GM12878 (cell line): ENCODE measurements around the gene MIOS. TPM values are rescaled to one million over a fixed set of nuclear protein-coding genes. Genes with fewer than 3 reads are reported as not detected.

Experiments
- ATAC-seq: fragments of 200-7000 bp; cut with Tn5 transposase; 3 replicates; pipeline ENCODE4 v1.9.1; 2020; ENCODE audit warnings: mild to moderate bottlenecking, moderate library complexity
- BruUV-seq: library from RNA; stranded (reverse); fragments of 400-500 nt; replicated peaks from 2 replicates; lab custom pipeline; 2021; lab: Mats Ljungman, UMichigan
- CTCF ChIA-PET: fragments of 300-600 bp; sonication (Branson Sonifier 250); formaldehyde crosslinking; extraction: SDS; loops from one replicate; lab custom pipeline; 2021; ENCODE audit warnings: inconsistent platforms; lab: Yijun Ruan, JAX
- POLR2A ChIA-PET: fragments of 350-600 bp; formaldehyde crosslinking; extraction: SDS; loops from one replicate; lab custom pipeline; 2021; ENCODE audit warnings: inconsistent platforms; lab: Charles Lee
- RAD21 ChIA-PET: fragments of 300-600 bp; sonication (Branson Sonifier 250); formaldehyde crosslinking; loops from one replicate; lab custom pipeline; 2023; ENCODE audit warnings: antibody characterized with exemption; ENCODE audit not compliant: unreplicated experiment; lab: Charles Lee
- SMC1A ChIA-PET: fragments of 300-600 bp; sonication (Branson Sonifier 250); formaldehyde crosslinking; loops from one replicate; lab custom pipeline; 2023; ENCODE audit not compliant: unreplicated experiment, uncharacterized antibody; lab: Charles Lee
- DNase-seq: peaks from one replicate; pipeline ENCODE4 v3.0.0-alpha.2; 2011; ENCODE audit warnings: low read depth, low spot score
- FAIRE-seq: peaks from 3 replicates; lab custom pipeline; 2011; peaks lifted over from hg19 to GRCh38; lab: Jason Lieb, UNC
- H2AFZ ChIP-seq: 2 replicates; pipeline ENCODE4 v1.6.0; 2011; ENCODE audit warnings: low read depth, low read length, control low read depth; ENCODE audit not compliant: control insufficient read depth
- H3K27ac ChIP-seq: 2 replicates; pipeline ENCODE4 v1.5.1; 2011; ENCODE audit warnings: control low read depth; ENCODE audit not compliant: control insufficient read depth, insufficient read depth
- H3K27me3 ChIP-seq, 2 experiments: replicated peaks in 1 of 2; 2 replicates each; pipeline versions ENCODE4 v1.6.0 to v1.6.1; 2011; ENCODE audit warnings: low read length in 1 of 2; ENCODE audit not compliant: control insufficient read depth in 2 of 2, insufficient read depth in 2 of 2
- H3K36me3 ChIP-seq, 2 experiments: 2 replicates each; pipeline ENCODE4 v1.5.1; 2011; ENCODE audit warnings: low read length in 1 of 2; ENCODE audit not compliant: control insufficient read depth in 2 of 2, insufficient read depth in 2 of 2
- H3K4me1 ChIP-seq: 2 replicates; pipeline ENCODE4 v1.6.1; 2011; ENCODE audit warnings: mild to moderate bottlenecking, low read length, moderate library complexity, mixed read lengths; ENCODE audit not compliant: control insufficient read depth, insufficient read depth
- H3K4me2 ChIP-seq: 2 replicates; pipeline ENCODE4 v1.6.0; 2011; ENCODE audit warnings: control low read depth; ENCODE audit not compliant: control insufficient read depth, insufficient read depth
- H3K4me3 ChIP-seq: fragments of 200-600 bp; sonication (generic); 2 replicates; pipeline ENCODE4 v1.5.1; 2016
- H3K79me2 ChIP-seq: 2 replicates; pipeline ENCODE4 v1.6.0; 2011; ENCODE audit warnings: low read length; ENCODE audit not compliant: control insufficient read depth, insufficient read depth
- H3K9ac ChIP-seq: 2 replicates; pipeline ENCODE4 v1.8.0; 2011; ENCODE audit warnings: low read length, control low read depth, mixed read lengths; ENCODE audit not compliant: control insufficient read depth, insufficient read depth
- H3K9me3 ChIP-seq: replicated peaks from 3 replicates; pipeline ENCODE4 v1.5.1; 2011; ENCODE audit warnings: mild to moderate bottlenecking, low read length; ENCODE audit not compliant: control insufficient read depth, insufficient read depth
- H4K20me1 ChIP-seq: 2 replicates; pipeline ENCODE4 v1.6.0; 2011; ENCODE audit not compliant: control insufficient read depth, insufficient read depth
- ASH2L ChIP-seq: fragments of 300-600, 200-600 bp; sonication (generic); IDR thresholded peaks from 2 replicates; pipeline ENCODE4 v1.6.1; 2017; ENCODE audit warnings: low read depth, mild to moderate bottlenecking, borderline replicate concordance
- BCL11A ChIP-seq: IDR thresholded peaks from 2 replicates; pipeline ENCODE4 v1.6.1; 2011; ENCODE audit warnings: low read depth, low read length
- CHD1 ChIP-seq: IDR thresholded peaks from 2 replicates; pipeline ENCODE4 v1.6.1; 2012; ENCODE audit warnings: low read depth, low read length, improper control_type of control experiment
- FOS ChIP-seq: IDR thresholded peaks from 3 replicates; pipeline ENCODE4 v1.6.1; 2011; ENCODE audit warnings: borderline replicate concordance; ENCODE audit not compliant: insufficient read length; ENCODE audit errors: extremely low read depth
- FOXK2 ChIP-seq: fragments of 450-650 bp; IDR thresholded peaks from 2 replicates; pipeline ENCODE4 v1.6.1; 2017; ENCODE audit warnings: mild to moderate bottlenecking, moderate library complexity
- FOXM1 ChIP-seq: IDR thresholded peaks from 2 replicates; pipeline ENCODE4 v1.6.1; 2012; ENCODE audit warnings: low read depth, mild to moderate bottlenecking, inconsistent platforms, low read length, moderate library complexity
- GATAD2B ChIP-seq: fragments of 450-650 bp; conservative IDR thresholded peaks from 2 replicates; pipeline ENCODE4 v1.6.1; 2017; ENCODE audit warnings: low read depth, mild to moderate bottlenecking, moderate library complexity
- JUNB ChIP-seq: IDR thresholded peaks from 2 replicates; pipeline ENCODE4 v1.6.1; 2016; ENCODE audit warnings: antibody characterized with exemption, mild to moderate bottlenecking
- KDM1A ChIP-seq: fragments of 200-600 bp; sonication (generic); IDR thresholded peaks from 2 replicates; pipeline ENCODE4 v1.6.1; 2016; ENCODE audit warnings: borderline replicate concordance
- PAX8 ChIP-seq: fragments of 450-650 bp; IDR thresholded peaks from 2 replicates; pipeline ENCODE4 v1.6.1; 2017; ENCODE audit warnings: mild to moderate bottlenecking, moderate library complexity
- RBBP5 ChIP-seq: fragments of 200-600 bp; sonication (generic); conservative IDR thresholded peaks from 2 replicates; pipeline ENCODE4 v1.6.1; 2016
- YY1 ChIP-seq: IDR thresholded peaks from 2 replicates; pipeline ENCODE4 v1.6.1; 2011; ENCODE audit warnings: low read depth, mild to moderate bottlenecking, low read length
- WGBS: methylation state at CpG from one replicate; pipeline ENCODE4 v1.1.6; 2016; ENCODE audit warnings: low lambda C conversion rate; ENCODE audit not compliant: insufficient replicate concordance, insufficient coverage; ENCODE audit errors: missing lambda C conversion rate; 5-methylcytosine and 5-hydroxymethylcytosine counted together
- in situ Hi-C: fragments of 300-500 bp; cut with MboI; formaldehyde crosslinking; loops from 9 replicates; pipeline ENCODE4 v1.14.3; 2018; ENCODE audit warnings: mixed read lengths
- intact Hi-C: fragments of 100-400 bp; cut with micrococcal nuclease; formaldehyde crosslinking; loops from one replicate; pipeline ENCODE4 v1.14.2; 2022; ENCODE audit not compliant: unreplicated experiment
- polyA plus RNA-seq, 11 experiments: library from polyadenylated mRNA; depleted of rRNA in 4 of 11; unstranded in 6 of 11; stranded (reverse) in 5 of 11; fragments of >200 nt; fragmentation: Nextera tagmentation in 4 of 11; fragmentation: Illumina TruSeq in 1 of 11; extraction: Ambion mirVana in 4 of 11; extraction: Trizol in 1 of 11; gene quantifications; 1 replicate in 1 of 11; 2 replicates in 10 of 11; pipeline versions ENCODE4 v1.2.1 to v1.2.3, GENCODE V29; 2011 to 2016; ENCODE audit warnings: inconsistent platforms in 2 of 11, missing spikeins in 2 of 11, low read depth in 1 of 11
- total RNA-seq, 4 experiments: library from RNA; depleted of rRNA in 3 of 4; stranded (reverse); fragments of >200 nt in 3 of 4; fragmentation: Illumina TruSeq in 1 of 4; extraction: Trizol in 1 of 4; gene quantifications; 2 replicates each; pipeline versions ENCODE4 v1.2.1 to v1.2.3, GENCODE V29; 2013 to 2021
- TF ChIP-seq, protein P1 (sequence below): fragments of 450-650 bp; IDR thresholded peaks from 2 replicates; pipeline ENCODE4 v1.6.1; 2014; ENCODE audit warnings: mild to moderate bottlenecking

The MIOS gene
- total and polyA plus RNA-seq, 10 of the 15 experiments (the other 5 are each of a cell fraction or from before 2014, with no cell fraction given): 13.1 to 94.9 (median 54.2) TPM

DNA sequence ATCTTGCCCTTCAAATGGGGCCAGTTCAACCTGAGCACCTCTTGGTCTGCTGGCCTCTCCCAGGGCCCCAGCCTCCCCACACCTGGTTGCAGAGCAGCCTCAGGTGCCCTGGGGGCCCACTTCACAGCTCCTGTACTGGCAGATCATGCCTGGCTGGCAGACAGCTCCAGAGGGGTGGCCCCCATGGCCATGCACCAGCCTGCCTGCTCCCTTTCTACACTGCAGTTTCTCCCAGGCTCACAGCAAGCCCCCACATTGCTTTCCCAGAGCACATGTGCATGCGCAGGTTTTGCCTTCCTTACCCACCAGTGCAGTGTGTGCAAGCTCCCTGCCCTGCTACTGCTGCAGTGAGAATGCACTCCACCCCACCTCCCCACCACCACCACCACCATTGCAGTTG is 9.8 kb upstream of the MIOS start:
- Histone ChIP-seq H3K4me1 (no peaks in the 10 kb centered on the region), H3K27me3 (no peaks in the 10 kb centered on the region), H2AFZ (no peak overlapping the region), H3K4me3 (no peak overlapping the region), H3K27ac (no peak overlapping the region), H4K20me1 (no peaks in the 10 kb centered on the region), H3K9me3 (no peaks in the 10 kb centered on the region; the same call in 2 of the 3 replicates), H3K9ac (no peak overlapping the region), H3K4me2 (no peak overlapping the region), H3K36me3 (no peaks in the 10 kb centered on the region), H3K79me2 (no peaks in the 10 kb centered on the region)
- FAIRE-seq (no peak), ATAC-seq (no peak), DNase-seq (no peak)
- POLR2A ChIA-PET: no interaction called here
- 82% methylated on average over 1 of the region's 1 CpG for WGBS
- SMC1A ChIA-PET: no interaction called here
- RAD21 ChIA-PET: no interaction called here
- intact Hi-C loops: no loop called here
- in situ Hi-C loops: no loop called here
- CTCF ChIA-PET: interaction anchor here (0.9 to 1.2 kb wide), 2 partner anchors 83 to 124 kb away, joined by 3 to 4 read pairs; partner anchors contain the start of gene UMAD1
- no peak for TF ChIP-seq KDM1A
- no peak for TF ChIP-seq FOS
- no peak for TF ChIP-seq FOXK2
- no peak for TF ChIP-seq YY1
- no peak for TF ChIP-seq PAX8
- TF ChIP-seq ASH2L: no peak
- TF ChIP-seq CHD1: no peak
- no peak for TF ChIP-seq BCL11A
- no peak for TF ChIP-seq FOXM1
- TF ChIP-seq JUNB: no peak
- TF ChIP-seq, protein P1, sequence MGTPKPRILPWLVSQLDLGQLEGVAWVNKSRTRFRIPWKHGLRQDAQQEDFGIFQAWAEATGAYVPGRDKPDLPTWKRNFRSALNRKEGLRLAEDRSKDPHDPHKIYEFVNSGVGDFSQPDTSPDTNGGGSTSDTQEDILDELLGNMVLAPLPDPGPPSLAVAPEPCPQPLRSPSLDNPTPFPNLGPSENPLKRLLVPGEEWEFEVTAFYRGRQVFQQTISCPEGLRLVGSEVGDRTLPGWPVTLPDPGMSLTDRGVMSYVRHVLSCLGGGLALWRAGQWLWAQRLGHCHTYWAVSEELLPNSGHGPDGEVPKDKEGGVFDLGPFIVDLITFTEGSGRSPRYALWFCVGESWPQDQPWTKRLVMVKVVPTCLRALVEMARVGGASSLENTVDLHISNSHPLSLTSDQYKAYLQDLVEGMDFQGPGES: no peak
- no peak for TF ChIP-seq GATAD2B
- TF ChIP-seq RBBP5: no peak
- BruUV-seq: no TSS peak
